DOHH2 (cell line): ENCODE results near the gene STRIT1.

Experiments used
- CTCF ChIP-seq: fragments of 200-600 bp; sonication (generic); IDR thresholded peaks from one replicate; pipeline ENCODE4 v1.5.1; 2014; ENCODE audit warnings: antibody characterized with exemption, mild to moderate bottlenecking, low read depth, low read length; ENCODE audit not compliant: poor library complexity, severe bottlenecking
- EZH2phosphoT487 ChIP-seq: fragments of 200-600 bp; sonication (generic); IDR thresholded peaks from 2 replicates; pipeline ENCODE4 v1.6.1; 2017; ENCODE audit warnings: borderline replicate concordance, mild to moderate bottlenecking, antibody characterized with exemption, low read length, moderate library complexity, mixed read lengths

- no peak for TF ChIP-seq CTCF
- no peak for TF ChIP-seq EZH2phosphoT487
Measured at GRCh38 chr3:155321418-155321817, 27.9 kb upstream of the STRIT1 start.
